Non-pigmented ciliary epithelial cell (primary cell): ENCODE measurements around the gene ZFX.

ENCODE experiments used
- DNase-seq: peaks from one replicate; pipeline ENCODE4 v3.0.0-alpha.2; 2010; ENCODE audit warnings: low read depth

The ZFX gene

GRCh38 chrX:24202465-24203031, 53.0 kb downstream of the ZFX start:
- no peak for DNase-seq

- DNase-seq = no peak
Measured at GRCh38 chrX:24203072-24203808, 53.7 kb downstream of the ZFX start.

- no peak for DNase-seq
Measured at GRCh38 chrX:24204331-24204730, 54.8 kb downstream of the ZFX start.

- DNase-seq = no peak
Measured at GRCh38 chrX:24204958-24205357, 55.4 kb downstream of the ZFX start.

- no peak for DNase-seq
Measured at GRCh38 chrX:24207826-24208225, 58.3 kb downstream of the ZFX start.

GRCh38 chrX:24208496-24209240, 59.1 kb downstream of the ZFX start:
- DNase-seq = no peak

- DNase-seq = no peak
Measured at GRCh38 chrX:24210190-24210589, 60.7 kb downstream of the ZFX start.

GRCh38 chrX:24214568-24214967, 65.0 kb downstream of the ZFX start:
- no peak for DNase-seq

GRCh38 chrX:24215272-24215671, 65.7 kb downstream of the ZFX start:
- no peak for DNase-seq

GRCh38 chrX:24216037-24216436, 66.5 kb downstream of the ZFX start:
- DNase-seq = no peak

- no peak for DNase-seq
Measured at GRCh38 chrX:24216827-24217226, 67.3 kb downstream of the ZFX start.

GRCh38 chrX:24219320-24219719, 69.8 kb downstream of the ZFX start:
- no peak for DNase-seq

GRCh38 chrX:24221872-24222271, 72.3 kb downstream of the ZFX start:
- DNase-seq = no peak

GRCh38 chrX:24225265-24225664, 75.7 kb downstream of the ZFX start:
- DNase-seq = no peak

GRCh38 chrX:24226176-24226575, 76.6 kb downstream of the ZFX start:
- no peak for DNase-seq

GRCh38 chrX:24228596-24228995, 79.1 kb downstream of the ZFX start:
- no peak for DNase-seq

GRCh38 chrX:24229400-24229879, 79.9 kb downstream of the ZFX start:
- DNase-seq = no peak

GRCh38 chrX:24229976-24230375, 80.4 kb downstream of the ZFX start:
- DNase-seq = no peak

GRCh38 chrX:24231131-24231540, 81.6 kb downstream of the ZFX start:
- peak; percentile 61 for DNase-seq

- no peak for DNase-seq
Measured at GRCh38 chrX:24231641-24232179, 82.2 kb downstream of the ZFX start.

- DNase-seq = no peak
Measured at GRCh38 chrX:24232796-24233195, 83.3 kb downstream of the ZFX start.

GRCh38 chrX:24235084-24235710, 85.7 kb downstream of the ZFX start:
- DNase-seq = no peak
